GM18861 (cell line): Measurements from ENCODE around the gene MPG.
"Not testable (repeated sequence)": the region's sequence is repeated elsewhere in the genome, so short reads cannot be mapped to it uniquely, and the experiment has no call there.

Source experiments
- ATAC-seq: cut with Tn5 transposase; IDR thresholded peaks from one replicate; pipeline ENCODE4 v1.9.1; 2021; ENCODE audit not compliant: unreplicated experiment

The MPG gene

GRCh38 chr16:112153-112840, 34.3 kb downstream of the MPG start:
- ATAC-seq: no peak

- no peak for ATAC-seq
These were observed 36.3 kb downstream of the MPG start for GRCh38 chr16:114327-114726.

- ATAC-seq: no peak
These were observed 38.0 kb downstream of the MPG start for GRCh38 chr16:116015-116414.

- ATAC-seq: no peak
These were observed 39.6 kb downstream of the MPG start for GRCh38 chr16:117379-118365.

GRCh38 chr16:118857-119256, 40.8 kb downstream of the MPG start:
- ATAC-seq: no peak

- ATAC-seq: no peak
These were observed 41.3 kb downstream of the MPG start for GRCh38 chr16:119295-119694.

GRCh38 chr16:119835-120491, 41.9 kb downstream of the MPG start:
- ATAC-seq: no peak

- ATAC-seq: no peak
These were observed 42.7 kb downstream of the MPG start for GRCh38 chr16:120756-121155.

- ATAC-seq: no peak
These were observed 44.3 kb downstream of the MPG start for GRCh38 chr16:122361-122760.

GRCh38 chr16:123558-124350, 45.7 kb downstream of the MPG start:
- ATAC-seq: not testable (repeated sequence)

GRCh38 chr16:125011-125410, 47.0 kb downstream of the MPG start:
- ATAC-seq: no peak

GRCh38 chr16:129075-129474, 51.0 kb downstream of the MPG start:
- no peak for ATAC-seq

GRCh38 chr16:130533-131173, 52.6 kb downstream of the MPG start:
- no peak for ATAC-seq

- ATAC-seq: no peak
These were observed 54.1 kb downstream of the MPG start for GRCh38 chr16:132120-132519.

- ATAC-seq: no peak
These were observed 55.7 kb downstream of the MPG start for GRCh38 chr16:133716-134115.
